ENCODE data around the gene ZNF609.
A peak's percentile ranks its signal among the peaks of the same experiment; 100 is the strongest.

The ZNF609 gene

GRCh38 chr15:64460206-64460723 lies at the start of gene ZNF609:
ZNF609 (plus strand) TSS chr15:64460578; CDS start chr15:64499420, 38,842 bp downstream.
- TF ChIP-seq CTCF (IDR thresholded peaks at IDR 0.05; ENCODE audit: low read depth, low read length, missing control alignments), result no peak
- H3K4me3 ChIP-seq (replicated peaks; ENCODE audit: low read depth, low read length), result peak within 1 kb of the TSS; percentile 54
- DNase-seq (ENCODE audit: extremely low read depth, low read depth), result peak; percentile 88

GRCh38 chr15:64412216-64412615 lies 48.2 kb upstream of the ZNF609 start:
- DNase-seq (ENCODE audit: extremely low read depth, low read depth), result no peak
- TF ChIP-seq CTCF (IDR thresholded peaks at IDR 0.05; ENCODE audit: low read depth, low read length, missing control alignments), result no peak
- H3K4me3 ChIP-seq (replicated peaks; ENCODE audit: low read depth, low read length), result no peak overlapping the region

GRCh38 chr15:64422697-64423096 lies 37.7 kb upstream of the ZNF609 start:
- TF ChIP-seq CTCF (IDR thresholded peaks at IDR 0.05; ENCODE audit: low read depth, low read length, missing control alignments), result no peak

GRCh38 chr15:64423970-64424369 lies 36.4 kb upstream of the ZNF609 start:
- no peak for TF ChIP-seq CTCF (IDR thresholded peaks at IDR 0.05; ENCODE audit: low read depth, low read length, missing control alignments)
- DNase-seq (ENCODE audit: extremely low read depth, low read depth), result no peak
- H3K4me3 ChIP-seq (replicated peaks; ENCODE audit: low read depth, low read length), result no peak overlapping the region

More at GRCh38 chr15:64422697-64423096, 37.7 kb upstream of the ZNF609 start:
- no peak overlapping the region for H3K4me3 ChIP-seq (replicated peaks; ENCODE audit: low read depth, low read length)
- DNase-seq (ENCODE audit: extremely low read depth, low read depth), result no peak

- no peak for DNase-seq (ENCODE audit: extremely low read depth, low read depth)
- no peak for TF ChIP-seq CTCF (IDR thresholded peaks at IDR 0.05; ENCODE audit: low read depth, low read length, missing control alignments)
- H3K4me3 ChIP-seq (replicated peaks; ENCODE audit: low read depth, low read length), result no peak overlapping the region
Measured at GRCh38 chr15:64425221-64425620, 35.2 kb upstream of the ZNF609 start.

GRCh38 chr15:64426845-64427465 lies 33.4 kb upstream of the ZNF609 start:
- DNase-seq (ENCODE audit: extremely low read depth, low read depth), result no peak
- no peak overlapping the region for H3K4me3 ChIP-seq (replicated peaks; ENCODE audit: low read depth, low read length)
- no peak for TF ChIP-seq CTCF (IDR thresholded peaks at IDR 0.05; ENCODE audit: low read depth, low read length, missing control alignments)

- H3K4me3 ChIP-seq (replicated peaks; ENCODE audit: low read depth, low read length), result no peak overlapping the region
- DNase-seq (ENCODE audit: extremely low read depth, low read depth), result no peak
- TF ChIP-seq CTCF (IDR thresholded peaks at IDR 0.05; ENCODE audit: low read depth, low read length, missing control alignments), result no peak
Measured at GRCh38 chr15:64429448-64429847, 30.9 kb upstream of the ZNF609 start.

Measured in HFF-Myc (cell line).